Renal cortical epithelial cell (primary cell): Measurements from ENCODE around the gene FETUB. TPM values are rescaled to one million over a fixed set of nuclear protein-coding genes. Genes with fewer than 3 reads are reported as not detected.
A peak's percentile ranks its signal among the peaks of the same experiment; 100 is the strongest.
"Not testable (repeated sequence)": the region's sequence is repeated elsewhere in the genome, so short reads cannot be mapped to it uniquely, and the experiment has no call there.

ENCODE experiments used
- DNase-seq: peaks from one replicate; pipeline ENCODE4 v3.0.0-alpha.2; 2011; ENCODE audit warnings: low read depth
- total RNA-seq: library from RNA; depleted of rRNA; stranded (reverse); fragments of >200 nt; gene quantifications from 2 replicates; pipeline ENCODE4 v1.2.3, GENCODE V29; 2014

The FETUB gene
- total RNA-seq, 1 donor from 2014 or later: not detected

- no peak for DNase-seq
These were observed 30.9 kb downstream of the FETUB start for GRCh38 chr3:186671051-186671450.

GRCh38 chr3:186678604-186679003 lies 38.4 kb downstream of the FETUB start:
- no peak for DNase-seq

- peak; percentile 49 for DNase-seq
These were observed 39.0 kb downstream of the FETUB start for GRCh38 chr3:186679151-186679550.

GRCh38 chr3:186680869-186681268 lies 40.7 kb downstream of the FETUB start:
- DNase-seq: peak; percentile 34

GRCh38 chr3:186682812-186683211 lies 42.6 kb downstream of the FETUB start:
- no peak for DNase-seq

- no peak for DNase-seq
These were observed 43.8 kb downstream of the FETUB start for GRCh38 chr3:186683979-186684378.

GRCh38 chr3:186686475-186686874 lies 46.3 kb downstream of the FETUB start:
- not testable (repeated sequence) for DNase-seq

- DNase-seq: no peak
These were observed 47.0 kb downstream of the FETUB start for GRCh38 chr3:186687120-186687651.

GRCh38 chr3:186690304-186690703 lies 50.1 kb downstream of the FETUB start:
- DNase-seq: not testable (repeated sequence)

- DNase-seq: no peak
These were observed 51.5 kb downstream of the FETUB start for GRCh38 chr3:186691676-186692075.

GRCh38 chr3:186693843-186694242 lies 53.6 kb downstream of the FETUB start:
- peak; percentile 78 for DNase-seq

GRCh38 chr3:186694288-186695032 lies 54.3 kb downstream of the FETUB start:
- DNase-seq: peak; percentile 33

- DNase-seq: no peak
These were observed 56.3 kb downstream of the FETUB start for GRCh38 chr3:186696522-186696921.

- DNase-seq: no peak
These were observed 57.3 kb downstream of the FETUB start for GRCh38 chr3:186697510-186697909.

GRCh38 chr3:186700267-186700666 lies 60.1 kb downstream of the FETUB start:
- DNase-seq: no peak

GRCh38 chr3:186702451-186702850 lies 62.3 kb downstream of the FETUB start:
- DNase-seq: not testable (repeated sequence)

Other genes with a start within 250 kb of the FETUB start
- gene CRYGS, start 96.0 kb upstream of the FETUB start, total RNA-seq: 1.2 TPM in 1 of 2 replicates, not detected in the other
- 15.5 and 16.0 TPM in 2 replicates for gene TBCCD1, start 73.1 kb upstream of the FETUB start, total RNA-seq
- gene DNAJB11, start 69.7 kb upstream of the FETUB start, total RNA-seq: 57.9 and 62.9 TPM in 2 replicates
- not detected in 2 replicates for gene AHSG, start 27.3 kb upstream of the FETUB start, total RNA-seq
- gene HRG, start 25.6 kb downstream of the FETUB start, total RNA-seq: 0.15 TPM in 1 of 2 replicates, not detected in the other
- 0.99 TPM in 1 of 2 replicates, not detected in the other for gene KNG1, start 77.0 kb downstream of the FETUB start, total RNA-seq
- gene EIF4A2, start 143.2 kb downstream of the FETUB start, total RNA-seq: 725 and 842 TPM in 2 replicates
- 22.0 and 35.3 TPM in 2 replicates for gene RFC4, start 166.1 kb downstream of the FETUB start, total RNA-seq
- gene ADIPOQ, start 202.3 kb downstream of the FETUB start, total RNA-seq: not detected in 2 replicates